ENCODE results near the gene ASCL3. TPM values are rescaled to one million over a fixed set of nuclear protein-coding genes. Genes with fewer than 3 reads are reported as not detected.

The ASCL3 gene
- total and polyA plus RNA-seq, 10 donors: not detected

DNA sequence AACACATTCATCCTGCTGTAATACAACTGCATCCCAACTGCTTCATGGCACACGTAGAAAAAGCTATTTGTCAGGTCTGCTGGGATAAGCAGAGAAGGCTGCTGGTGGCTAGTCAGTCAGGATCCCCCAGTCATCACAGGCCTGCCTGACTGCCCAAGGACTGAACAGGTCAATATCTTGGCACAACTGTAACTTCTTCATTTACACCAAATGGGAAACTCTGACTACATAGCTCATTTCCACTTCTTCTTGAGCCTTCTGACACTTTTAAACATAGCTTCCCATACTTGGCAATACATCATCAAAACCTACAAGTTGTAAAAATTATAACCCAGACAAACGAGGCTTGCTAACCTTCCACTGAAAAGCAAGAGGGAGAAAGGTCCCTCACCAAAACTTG lies 18.6 kb upstream of the ASCL3 start:
- no peak for DNase-seq
- Histone ChIP-seq H3K36me3 (peaks cover 0 to 40% (median 2%) of the 10 kb centered on the region in 6 donors), H3K9me3 (no peaks in the 10 kb centered on the region), H3K4me3 (no peak overlapping the region), H3K27me3 (replicated peaks in 1 of 7) (no peaks in the 10 kb centered on the region), H3K4me1 (peaks cover 23 to 79% (median 53%) of the 10 kb centered on the region in 6 donors), H3K27ac (peak overlapping the region in 2 of 8 donors; percentile 5 to 37)
- TF ChIP-seq POLR2A (IDR thresholded peaks at IDR 0.05): no peak
- intact Hi-C loops (cut with DNase I; ENCODE audit: low total_unique reads): loop anchor here (5.0 to 10.0 kb wide), 2 partner anchors 49 to 277 kb away; partner anchors contain the start of genes AKIP1, RPL27A and TRIM66
- 63 to 78% (median 77%) methylated on average over 2 of the region's 2 CpGs for WGBS, 5 donors

DNA sequence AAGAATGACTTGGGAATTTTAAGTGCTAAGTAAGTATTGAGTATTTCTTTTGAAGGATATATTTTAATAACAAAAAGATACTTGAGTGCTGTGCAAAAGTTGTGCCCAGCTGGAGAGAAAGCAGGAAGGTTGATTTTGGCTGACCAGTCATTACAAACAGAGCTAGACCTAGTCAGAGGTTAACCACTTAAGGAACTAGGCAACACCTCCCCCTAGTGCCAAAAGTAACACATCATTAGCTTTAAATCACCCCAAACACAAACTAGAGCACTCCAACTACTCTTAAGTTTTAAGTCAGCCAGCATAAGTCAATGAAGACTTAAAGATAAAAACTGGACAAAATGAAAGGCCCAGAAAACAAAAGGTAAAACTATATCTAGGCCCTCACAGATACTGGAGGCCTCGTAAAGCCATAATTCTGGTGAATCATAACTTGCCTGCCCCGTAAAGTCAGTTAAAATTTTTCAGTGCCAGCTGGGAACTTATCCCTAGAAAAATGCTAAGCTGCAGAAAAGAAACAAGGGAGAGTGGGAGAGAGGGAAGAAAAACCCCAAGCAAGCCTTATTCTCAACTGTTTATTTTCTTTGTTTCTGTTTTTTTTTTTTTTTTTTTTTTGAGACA lies 16.8 kb upstream of the ASCL3 start:
- no peak for DNase-seq
- no peak overlapping the region for H3K4me3 ChIP-seq
- WGBS, 5 donors: 24 to 73% (median 57%) methylated on average over 2 of the region's 2 CpGs
- intact Hi-C loops (cut with DNase I; ENCODE audit: low total_unique reads): loop anchor here (5.0 to 10.0 kb wide), 2 partner anchors 47 to 275 kb away; partner anchors contain the start of genes AKIP1, RPL27A and TRIM66
- peaks cover 0 to 57% (median 19%) of the 10 kb centered on the region in 6 donors for H3K36me3 ChIP-seq
- no peaks in the 10 kb centered on the region for H3K9me3 ChIP-seq
- peaks cover 18 to 63% (median 42%) of the 10 kb centered on the region in 6 donors for H3K4me1 ChIP-seq
- no peaks in the 10 kb centered on the region for H3K27me3 ChIP-seq (replicated peaks in 1 of 7)
- H3K27ac ChIP-seq: peak overlapping the region in 7 of 8 donors; percentile 13 to 72 (median 54)
- TF ChIP-seq POLR2AphosphoS5 (IDR thresholded peaks at IDR 0.05): no peak
- no peak for TF ChIP-seq POLR2A (IDR thresholded peaks at IDR 0.05)
- TF ChIP-seq, protein P1, sequence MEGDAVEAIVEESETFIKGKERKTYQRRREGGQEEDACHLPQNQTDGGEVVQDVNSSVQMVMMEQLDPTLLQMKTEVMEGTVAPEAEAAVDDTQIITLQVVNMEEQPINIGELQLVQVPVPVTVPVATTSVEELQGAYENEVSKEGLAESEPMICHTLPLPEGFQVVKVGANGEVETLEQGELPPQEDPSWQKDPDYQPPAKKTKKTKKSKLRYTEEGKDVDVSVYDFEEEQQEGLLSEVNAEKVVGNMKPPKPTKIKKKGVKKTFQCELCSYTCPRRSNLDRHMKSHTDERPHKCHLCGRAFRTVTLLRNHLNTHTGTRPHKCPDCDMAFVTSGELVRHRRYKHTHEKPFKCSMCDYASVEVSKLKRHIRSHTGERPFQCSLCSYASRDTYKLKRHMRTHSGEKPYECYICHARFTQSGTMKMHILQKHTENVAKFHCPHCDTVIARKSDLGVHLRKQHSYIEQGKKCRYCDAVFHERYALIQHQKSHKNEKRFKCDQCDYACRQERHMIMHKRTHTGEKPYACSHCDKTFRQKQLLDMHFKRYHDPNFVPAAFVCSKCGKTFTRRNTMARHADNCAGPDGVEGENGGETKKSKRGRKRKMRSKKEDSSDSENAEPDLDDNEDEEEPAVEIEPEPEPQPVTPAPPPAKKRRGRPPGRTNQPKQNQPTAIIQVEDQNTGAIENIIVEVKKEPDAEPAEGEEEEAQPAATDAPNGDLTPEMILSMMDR (IDR thresholded peaks at IDR 0.05 in 8 of 11, conservative IDR thresholded peaks at IDR 0.05 in 3 of 11): peak in 10 of 11 experiments; percentile 14 to 64 (median 52)

DNA sequence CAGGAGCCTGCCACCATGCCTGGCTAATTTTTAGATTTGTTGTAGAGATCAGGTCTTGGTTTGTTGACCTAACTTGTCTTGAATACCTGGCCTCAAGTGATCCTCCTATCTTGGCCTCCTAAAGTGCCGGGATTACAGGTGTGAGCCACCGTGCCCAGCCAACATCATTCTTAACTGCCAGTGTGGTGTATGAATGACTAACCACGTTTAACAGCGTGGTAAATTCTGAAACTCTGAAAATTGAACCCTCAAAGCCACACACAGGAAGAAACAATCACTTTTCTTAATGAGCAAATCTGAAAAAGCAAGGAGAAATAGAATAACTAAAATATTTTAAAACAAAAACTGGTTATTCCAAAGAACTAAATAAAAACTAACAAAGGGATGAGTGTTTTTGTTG lies 14.0 kb upstream of the ASCL3 start:
- no peak for TF ChIP-seq POLR2A (IDR thresholded peaks at IDR 0.05)
- TF ChIP-seq, protein P1 (IDR thresholded peaks at IDR 0.05 in 8 of 11, conservative IDR thresholded peaks at IDR 0.05 in 3 of 11): no peak
- TF ChIP-seq POLR2AphosphoS5 (IDR thresholded peaks at IDR 0.05): no peak
- Histone ChIP-seq H3K27me3 (replicated peaks in 1 of 7) (no peaks in the 10 kb centered on the region), H3K27ac (no peak overlapping the region), H3K36me3 (peaks cover 2 to 85% (median 46%) of the 10 kb centered on the region in 6 donors), H3K9me3 (no peaks in the 10 kb centered on the region), H3K4me1 (peaks cover 1 to 44% (median 24%) of the 10 kb centered on the region in 6 donors), H3K4me3 (no peak overlapping the region)
- 63 to 70% (median 65%) methylated on average over 4 of the region's 4 CpGs for WGBS, 5 donors
- DNase-seq: no peak
- intact Hi-C loops (cut with DNase I; ENCODE audit: low total_unique reads): no loop called here

DNA sequence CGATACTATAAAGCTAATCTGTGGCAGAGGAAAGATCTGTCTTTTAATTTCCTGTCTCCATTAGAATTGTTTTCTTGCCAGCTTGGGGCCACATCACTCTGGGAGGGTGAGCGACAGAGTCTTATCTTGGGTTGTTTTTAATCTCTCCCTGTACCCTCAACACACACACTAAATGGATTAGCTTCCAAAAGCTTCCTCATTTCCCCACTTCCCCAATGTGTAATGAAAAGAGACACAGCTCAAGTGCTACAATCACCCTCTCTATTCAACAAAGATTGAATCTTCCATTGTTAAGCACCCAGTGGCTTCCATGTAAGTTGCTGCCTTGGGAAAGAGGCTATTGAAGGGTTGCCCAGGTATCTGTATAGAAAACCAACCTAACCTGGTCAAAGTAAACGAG lies 6.1 kb upstream of the ASCL3 start:
- Histone ChIP-seq H3K36me3 (peaks cover 2 to 79% (median 57%) of the 10 kb centered on the region in 6 donors), H3K27ac (peak overlapping the region in 4 of 8 donors; percentile 6 to 39 (median 24)), H3K4me3 (no peak overlapping the region), H3K4me1 (peaks cover 0 to 7% (median 0%) of the 10 kb centered on the region in 6 donors), H3K27me3 (replicated peaks in 1 of 7) (no peaks in the 10 kb centered on the region), H3K9me3 (no peaks in the 10 kb centered on the region)
- intact Hi-C loops (cut with DNase I; ENCODE audit: low total_unique reads): no loop called here
- TF ChIP-seq, protein P1 (IDR thresholded peaks at IDR 0.05 in 8 of 11, conservative IDR thresholded peaks at IDR 0.05 in 3 of 11): no peak
- no peak for TF ChIP-seq POLR2AphosphoS5 (IDR thresholded peaks at IDR 0.05)
- no peak for TF ChIP-seq POLR2A (IDR thresholded peaks at IDR 0.05)
- no peak for DNase-seq
- 27 to 49% (median 33%) methylated on average over 3 of the region's 3 CpGs for WGBS, 5 donors

Data from spleen (tissue), 11 donors.